PC-9 (cell line): ENCODE data around the gene SV2C. TPM values are rescaled to one million over a fixed set of nuclear protein-coding genes. Genes with fewer than 3 reads are reported as not detected.

ENCODE experiments used
- BruUV-seq: library from RNA; stranded (reverse); fragments of 400-500 nt; replicated peaks from 2 replicates; lab custom pipeline; 2021; lab: Mats Ljungman, UMichigan
- CTCF ChIA-PET: fragments of 300-600 bp; sonication (Branson Sonifier 250); formaldehyde crosslinking; loops from one replicate; lab custom pipeline; 2022; ENCODE audit warnings: antibody characterized with exemption; lab: Charles Lee
- POLR2A ChIA-PET: fragments of 300-600 bp; sonication (Branson Sonifier 250); formaldehyde crosslinking; loops from one replicate; lab custom pipeline; 2022; ENCODE audit warnings: antibody characterized with exemption; ENCODE audit not compliant: unreplicated experiment; lab: Charles Lee
- DNase-seq, 2 experiments: peaks; one replicate each; pipeline versions ENCODE4 v3.0.0 to v3.0.0-alpha.2; 2015 to 2022; ENCODE audit warnings: mixed read lengths in 1 of 2
- H2AFZ ChIP-seq: fragments of 200-600 bp; sonication (generic); 2 replicates; pipeline ENCODE4 v1.8.1; 2017; ENCODE audit warnings: antibody characterized with exemption
- H3F3A ChIP-seq: fragments of 200-600 bp; sonication (generic); 2 replicates; pipeline ENCODE4 v1.8.1; 2017; ENCODE audit warnings: antibody characterized with exemption, mild to moderate bottlenecking, low read depth; ENCODE audit not compliant: insufficient read depth
- H3K27ac ChIP-seq: fragments of 200-600 bp; sonication (generic); 2 replicates; pipeline ENCODE4 v1.6.1; 2016; ENCODE audit warnings: mixed run types
- H3K27me3 ChIP-seq: fragments of 200-600 bp; sonication (generic); 2 replicates; pipeline ENCODE4 v1.6.1; 2016; ENCODE audit warnings: low read depth, mixed run types; ENCODE audit not compliant: insufficient read depth
- H3K36me3 ChIP-seq: fragments of 200-600 bp; sonication (generic); 2 replicates; pipeline ENCODE4 v1.6.1; 2016; ENCODE audit warnings: low read depth, mixed run types
- H3K4me1 ChIP-seq: fragments of 200-600 bp; sonication (generic); replicated peaks from 2 replicates; pipeline ENCODE4 v1.6.1; 2016; ENCODE audit warnings: mixed run types; ENCODE audit not compliant: insufficient read depth
- H3K4me2 ChIP-seq: fragments of 200-600 bp; sonication (generic); 2 replicates; pipeline ENCODE4 v1.6.1; 2017; ENCODE audit warnings: mixed run types
- H3K4me3 ChIP-seq: fragments of 200-600 bp; sonication (generic); 2 replicates; pipeline ENCODE4 v1.6.1; 2016; ENCODE audit warnings: mixed run types
- H3K79me2 ChIP-seq: fragments of 200-600 bp; sonication (generic); 2 replicates; pipeline ENCODE4 v1.6.1; 2017; ENCODE audit warnings: low read depth, mixed run types
- H3K9me2 ChIP-seq: fragments of 200-600 bp; sonication (generic); 2 replicates; pipeline ENCODE4 v1.8.1; 2017; ENCODE audit warnings: mild to moderate bottlenecking; ENCODE audit not compliant: insufficient read depth
- H3K9me3 ChIP-seq: fragments of 200-600 bp; sonication (generic); 2 replicates; pipeline ENCODE4 v1.8.1; 2016; ENCODE audit warnings: low read depth; ENCODE audit not compliant: insufficient read depth
- H4K20me1 ChIP-seq: fragments of 200-600 bp; sonication (generic); 2 replicates; pipeline ENCODE4 v1.8.1; 2017; ENCODE audit not compliant: insufficient read depth
- CTCF ChIP-seq: fragments of 200-600 bp; sonication (generic); conservative IDR thresholded peaks from 2 replicates; pipeline ENCODE4 v1.6.1; 2017; ENCODE audit warnings: mixed run types, antibody characterized with exemption, mild to moderate bottlenecking, moderate library complexity
- EZH2 ChIP-seq: fragments of 200-600 bp; sonication (generic); IDR thresholded peaks from 2 replicates; pipeline ENCODE4 v1.8.0; 2017; ENCODE audit warnings: antibody characterized with exemption, low read depth
- intact Hi-C: fragments of 100-400 bp; cut with micrococcal nuclease; formaldehyde crosslinking; loops from one replicate; pipeline ENCODE4 v1.10.0; 2022; ENCODE audit not compliant: unreplicated experiment
- total RNA-seq: library from RNA; stranded (reverse); gene quantifications from 2 replicates; pipeline ENCODE4 v1.2.3, GENCODE V29; 2021

Gene SV2C
- total RNA-seq, 1 experiment from 2014 or later = not detected

- no peaks in the 10 kb centered on the region for H3K36me3 ChIP-seq
- intact Hi-C loops = no loop called here
- CTCF ChIA-PET = no interaction called here
- no peaks in the 10 kb centered on the region; the same call in 1 of the 2 replicates for H3K27me3 ChIP-seq
- no peaks in the 10 kb centered on the region for H3K9me2 ChIP-seq
- H3K9me3 ChIP-seq = no peaks in the 10 kb centered on the region
- no peak overlapping the region for H3K27ac ChIP-seq
- no peak overlapping the region for H3K4me2 ChIP-seq
- no TSS peak for BruUV-seq
- no peak for TF ChIP-seq EZH2
- no peak for TF ChIP-seq CTCF
- no peak overlapping the region for H3K4me3 ChIP-seq
- POLR2A ChIA-PET = no interaction called here
- H3K4me1 ChIP-seq = no peaks in the 10 kb centered on the region
- no peaks in the 10 kb centered on the region for H3K79me2 ChIP-seq
- no peaks in the 10 kb centered on the region for H3F3A ChIP-seq
- H2AFZ ChIP-seq = no peak overlapping the region
- no peak for DNase-seq
- no peaks in the 10 kb centered on the region for H4K20me1 ChIP-seq
These were observed 42.4 kb upstream of the SV2C start for GRCh38 chr5:76040806-76041205.

- Histone ChIP-seq H3K9me2 (no peaks in the 10 kb centered on the region), H3K27me3 (peaks cover 3% of the 10 kb centered on the region; the same call in 1 of the 2 replicates), H3F3A (no peaks in the 10 kb centered on the region), H3K79me2 (no peaks in the 10 kb centered on the region), H3K4me1 (no peaks in the 10 kb centered on the region), H3K27ac (no peak overlapping the region), H4K20me1 (no peaks in the 10 kb centered on the region), H3K9me3 (no peaks in the 10 kb centered on the region), H3K4me3 (no peak overlapping the region), H3K4me2 (no peak overlapping the region), H3K36me3 (no peaks in the 10 kb centered on the region), H2AFZ (no peak overlapping the region)
- CTCF ChIA-PET = no interaction called here
- BruUV-seq = no TSS peak
- DNase-seq = no peak
- POLR2A ChIA-PET = no interaction called here
- intact Hi-C loops = no loop called here
- TF ChIP-seq CTCF (no peak), EZH2 (no peak)
These were observed 41.3 kb upstream of the SV2C start for GRCh38 chr5:76041863-76042262.

GRCh38 chr5:76046741-76047140 lies 36.4 kb upstream of the SV2C start:
- Histone ChIP-seq H4K20me1 (no peaks in the 10 kb centered on the region), H3K27ac (no peak overlapping the region), H3K9me3 (no peaks in the 10 kb centered on the region), H3K27me3 (peaks cover 8% of the 10 kb centered on the region; the same call in 1 of the 2 replicates), H3K79me2 (no peaks in the 10 kb centered on the region), H3F3A (no peaks in the 10 kb centered on the region), H2AFZ (no peak overlapping the region), H3K36me3 (no peaks in the 10 kb centered on the region), H3K9me2 (no peaks in the 10 kb centered on the region), H3K4me2 (no peak overlapping the region), H3K4me3 (no peak overlapping the region), H3K4me1 (no peaks in the 10 kb centered on the region)
- ChIA-PET CTCF (no interaction called here), POLR2A (no interaction called here)
- TF ChIP-seq CTCF (no peak), EZH2 (no peak)
- BruUV-seq = no TSS peak
- no peak for DNase-seq
- intact Hi-C loops = no loop called here
